ENCODE data around the gene RPRD1B.
A peak's percentile ranks its signal among the peaks of the same experiment; 100 is the strongest.

RPRD1B gene

GRCh38 chr20:38033330-38034107 lies at the start of gene RPRD1B, which contains the start of gene TTI1:
Gene RPRD1B (plus strand): TSS chr20:38033746. CDS start chr20:38033948, 202 bp downstream.
Gene TTI1 (minus strand): TSS chr20:38033456. CDS start chr20:38013816, 19,640 bp downstream.
- peak; percentile 38 for DNase-seq (ENCODE audit: low read depth)

- DNase-seq (ENCODE audit: low read depth): no peak
These were observed 49.3 kb upstream of the RPRD1B start for GRCh38 chr20:37984018-37984785.

GRCh38 chr20:37986044-37986858 lies 47.3 kb upstream of the RPRD1B start:
- DNase-seq (ENCODE audit: low read depth): no peak

GRCh38 chr20:37986873-37987601 lies 46.5 kb upstream of the RPRD1B start:
- DNase-seq (ENCODE audit: low read depth): no peak

- DNase-seq (ENCODE audit: low read depth): no peak
These were observed 45.8 kb upstream of the RPRD1B start for GRCh38 chr20:37987602-37988290.

GRCh38 chr20:37988306-37988954 lies 45.1 kb upstream of the RPRD1B start:
- no peak for DNase-seq (ENCODE audit: low read depth)

GRCh38 chr20:37989601-37990295 lies 43.8 kb upstream of the RPRD1B start:
- no peak for DNase-seq (ENCODE audit: low read depth)

GRCh38 chr20:37990571-37991151 lies 42.9 kb upstream of the RPRD1B start:
- peak; percentile 50 for DNase-seq (ENCODE audit: low read depth)

- no peak for DNase-seq (ENCODE audit: low read depth)
These were observed 42.2 kb upstream of the RPRD1B start for GRCh38 chr20:37991157-37991866.

- no peak for DNase-seq (ENCODE audit: low read depth)
These were observed 41.6 kb upstream of the RPRD1B start for GRCh38 chr20:37991908-37992307.

- DNase-seq (ENCODE audit: low read depth): peak; percentile 86
These were observed 40.6 kb upstream of the RPRD1B start for GRCh38 chr20:37992802-37993409.

GRCh38 chr20:37994512-37994911 lies 39.0 kb upstream of the RPRD1B start:
- peak; percentile 81 for DNase-seq (ENCODE audit: low read depth)

GRCh38 chr20:37995856-37996605 lies 37.5 kb upstream of the RPRD1B start:
- no peak for DNase-seq (ENCODE audit: low read depth)

GRCh38 chr20:37997516-37997915 lies 36.0 kb upstream of the RPRD1B start:
- DNase-seq (ENCODE audit: low read depth): no peak

- DNase-seq (ENCODE audit: low read depth): no peak
These were observed 33.9 kb upstream of the RPRD1B start for GRCh38 chr20:37999526-38000263.

- DNase-seq (ENCODE audit: low read depth): no peak
These were observed 33.3 kb upstream of the RPRD1B start for GRCh38 chr20:38000293-38000692.
